Stomach (tissue), 4 donors: Measurements from ENCODE around the gene RACGAP1.

ENCODE experiments used
- CTCF ChIP-seq, 7 experiments: fragments of 450-650 bp in 4 of 7; fragments of 200-600 bp in 3 of 7; sonication (generic) in 3 of 7; IDR thresholded peaks; one replicate each; pipeline ENCODE4 v1.5.1; 2016 to 2019; ENCODE audit warnings: antibody characterized with exemption in 7 of 7, control low read depth in 2 of 7, mild to moderate bottlenecking in 1 of 7
- POLR2A ChIP-seq, 4 donors: fragments of 450-650 bp; IDR thresholded peaks; one replicate each; pipeline ENCODE4 v1.6.1; 2016; ENCODE audit warnings: antibody characterized with exemption in 4 of 4, control low read depth in 2 of 4, mild to moderate bottlenecking in 1 of 4, moderate library complexity in 1 of 4

GRCh38 chr12:49939707-49940106 is 85.6 kb downstream of the RACGAP1 start:
- TF ChIP-seq CTCF (IDR thresholded peaks at IDR 0.05) (no peak), POLR2A (IDR thresholded peaks at IDR 0.05) (no peak)
